Inflammatory macrophage treated with lipopolysaccharide for 1 hour (primary cell): Measurements from ENCODE around the gene OGFOD2.

ENCODE experiments used
- DNase-seq, 2 donors: peaks; one replicate each; pipeline ENCODE4 v3.0.0-alpha.2; 2020 to 2022

The OGFOD2 gene

DNA sequence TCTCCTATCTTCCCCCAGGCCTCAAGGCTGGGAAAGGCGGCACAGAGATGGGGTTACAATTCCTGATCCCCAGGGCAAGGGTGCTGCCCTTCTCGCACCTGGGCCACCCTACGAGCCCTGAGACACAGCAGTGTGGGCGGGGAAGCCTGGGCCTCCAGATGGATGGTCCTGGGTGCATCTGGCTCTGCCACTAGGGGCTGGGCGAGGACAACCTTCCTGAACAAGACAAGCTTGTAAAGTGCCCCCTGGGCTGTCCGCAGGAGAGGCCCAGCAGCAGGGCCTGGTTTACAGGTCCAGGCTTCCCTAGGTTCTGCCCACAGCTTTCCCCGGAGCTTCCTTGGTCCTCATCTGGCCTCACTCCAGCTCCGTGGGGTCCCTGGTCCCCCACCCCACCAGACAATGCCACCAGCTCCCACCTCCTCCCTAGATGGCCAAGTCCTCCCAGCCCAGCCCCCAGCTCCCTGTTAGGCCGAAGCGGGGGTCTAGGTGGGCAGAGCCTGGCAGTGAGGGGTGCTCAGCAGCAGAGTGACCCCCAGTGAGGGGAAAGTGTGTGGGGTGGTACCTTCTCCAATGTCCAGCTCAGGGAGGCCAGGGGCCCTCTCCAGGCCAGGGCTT lies 14.3 kb downstream of the OGFOD2 start:
- DNase-seq, result no peak

DNA sequence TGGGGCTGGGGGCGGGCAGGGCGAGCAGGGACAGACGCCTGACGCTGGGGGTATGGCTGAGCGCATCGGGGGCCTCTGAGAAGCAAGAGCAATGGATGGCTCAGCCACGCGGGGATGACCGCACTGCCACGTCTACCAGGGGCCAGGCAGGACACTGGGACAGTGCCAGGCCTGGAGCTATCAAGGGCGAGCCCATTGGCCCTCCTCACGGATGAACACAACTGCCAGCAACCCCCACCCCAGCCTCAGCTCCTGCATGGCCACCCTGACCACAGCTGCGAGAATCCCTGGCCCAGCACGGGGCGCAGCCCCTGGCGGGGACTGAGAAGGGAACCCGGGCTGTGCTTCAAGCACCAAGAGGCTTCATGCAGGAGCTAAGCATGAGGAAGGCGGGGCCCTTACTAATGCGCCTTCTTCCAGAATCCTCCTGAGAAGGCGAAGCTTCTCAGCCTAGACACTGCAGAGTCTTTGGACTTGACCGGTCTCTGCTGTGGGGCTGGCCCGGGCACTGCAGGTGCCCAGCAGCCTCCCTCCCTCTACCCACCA lies 14.9 kb downstream of the OGFOD2 start:
- no peak for DNase-seq

DNA sequence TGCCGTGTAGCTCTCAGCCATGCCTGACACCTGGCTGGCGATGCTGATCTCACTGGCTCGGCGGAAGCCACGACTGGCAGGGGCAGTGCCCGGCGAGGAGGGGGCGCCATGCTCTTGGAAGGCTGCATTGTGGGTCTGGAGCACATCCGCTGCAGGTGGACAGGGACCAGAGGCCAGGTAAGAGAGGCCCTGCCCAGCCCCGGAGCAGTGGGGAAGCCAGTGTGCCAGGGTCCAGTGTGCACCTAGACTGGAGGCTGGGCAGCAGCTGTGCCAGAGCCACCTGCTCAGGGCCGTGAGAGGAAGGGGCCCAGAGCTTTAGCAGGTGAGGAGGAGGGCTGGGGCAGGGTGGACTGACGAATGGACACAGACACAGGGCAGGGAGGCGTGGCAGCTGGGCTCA lies 15.5 kb downstream of the OGFOD2 start:
- DNase-seq, result no peak

DNA sequence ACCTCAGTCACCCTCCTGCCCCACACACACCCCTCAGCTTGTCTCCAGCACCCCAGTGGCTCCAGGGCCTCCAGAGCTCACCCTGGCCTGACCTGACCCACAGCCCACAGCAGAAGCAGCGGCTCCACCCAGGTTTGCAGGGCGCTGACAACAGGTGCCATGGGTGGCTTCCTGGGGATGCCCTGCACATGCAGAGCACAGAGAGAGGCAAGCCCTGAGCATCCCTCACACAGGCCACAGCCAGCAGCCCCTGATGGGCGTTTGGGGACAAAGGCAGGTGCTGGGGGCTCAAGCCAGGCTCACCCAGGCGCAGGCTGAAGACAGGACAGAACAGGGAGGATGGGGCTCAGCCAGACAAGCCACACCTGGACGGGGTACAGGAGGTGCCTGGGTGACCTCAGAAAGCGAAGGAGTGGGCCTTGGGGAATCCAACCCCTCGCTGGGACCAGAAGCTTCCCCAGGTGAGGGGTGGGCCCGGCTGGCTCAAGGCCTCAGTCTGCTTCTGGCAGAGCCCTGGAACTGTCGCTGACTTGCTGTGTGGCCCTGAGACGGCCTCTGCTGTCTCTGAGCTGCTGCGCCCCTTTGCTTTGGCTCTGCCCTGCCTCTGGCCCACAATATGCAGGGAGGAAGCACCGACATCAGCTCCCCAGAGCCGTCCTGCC lies 16.0 kb downstream of the OGFOD2 start:
- no peak for DNase-seq

DNA sequence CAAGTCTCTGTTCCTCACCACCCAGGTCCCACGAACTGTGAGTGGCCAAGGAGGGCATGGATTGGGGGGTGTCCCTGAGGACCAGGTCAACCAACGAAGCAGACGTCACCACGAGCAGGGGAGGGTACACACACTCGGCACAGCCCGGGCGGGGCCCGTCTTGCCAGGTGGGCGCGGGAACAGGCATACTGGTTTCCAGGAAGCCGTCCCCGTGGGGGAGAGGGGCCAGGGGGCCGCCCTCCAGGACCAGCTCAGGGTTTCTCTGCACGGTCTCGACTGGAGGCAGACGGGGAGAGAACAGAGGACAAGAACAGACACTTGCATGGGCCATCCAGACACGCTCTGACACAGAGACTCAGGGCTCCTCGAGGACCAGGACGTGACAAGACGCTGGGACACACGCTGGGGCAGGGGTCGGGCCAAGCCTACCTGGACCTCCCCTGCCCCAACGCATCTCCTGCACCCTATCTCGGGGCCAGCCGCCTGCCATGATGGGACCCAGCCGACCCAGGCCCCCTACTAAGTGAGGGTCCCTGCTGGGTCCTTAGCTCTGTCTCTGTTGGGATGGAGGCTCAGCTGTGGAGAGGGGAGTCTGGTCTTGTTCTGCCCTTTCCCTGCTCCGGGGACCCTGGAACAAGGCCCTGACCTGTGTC lies 16.7 kb downstream of the OGFOD2 start:
- no peak for DNase-seq

DNA sequence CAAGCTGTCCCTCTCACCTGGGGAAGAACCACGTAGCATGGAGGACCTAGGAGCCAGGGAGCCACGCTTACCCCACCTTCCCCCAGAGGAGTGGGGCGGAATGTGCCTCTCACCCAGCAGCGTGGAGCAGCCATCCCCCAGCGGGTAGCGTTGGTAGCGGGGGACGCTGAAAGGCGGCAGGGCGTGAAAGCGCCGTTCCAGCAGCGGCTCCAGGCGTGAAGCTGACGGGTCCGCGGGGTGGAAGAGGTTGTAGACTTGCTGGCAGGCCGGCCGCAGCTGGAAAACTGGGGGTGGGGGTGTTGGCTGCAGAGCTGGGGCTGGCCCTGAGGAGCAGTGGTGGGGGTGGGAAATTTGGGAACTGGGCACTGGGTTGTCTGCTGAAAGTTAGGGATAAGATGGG lies 17.3 kb downstream of the OGFOD2 start:
- no peak for DNase-seq

DNA sequence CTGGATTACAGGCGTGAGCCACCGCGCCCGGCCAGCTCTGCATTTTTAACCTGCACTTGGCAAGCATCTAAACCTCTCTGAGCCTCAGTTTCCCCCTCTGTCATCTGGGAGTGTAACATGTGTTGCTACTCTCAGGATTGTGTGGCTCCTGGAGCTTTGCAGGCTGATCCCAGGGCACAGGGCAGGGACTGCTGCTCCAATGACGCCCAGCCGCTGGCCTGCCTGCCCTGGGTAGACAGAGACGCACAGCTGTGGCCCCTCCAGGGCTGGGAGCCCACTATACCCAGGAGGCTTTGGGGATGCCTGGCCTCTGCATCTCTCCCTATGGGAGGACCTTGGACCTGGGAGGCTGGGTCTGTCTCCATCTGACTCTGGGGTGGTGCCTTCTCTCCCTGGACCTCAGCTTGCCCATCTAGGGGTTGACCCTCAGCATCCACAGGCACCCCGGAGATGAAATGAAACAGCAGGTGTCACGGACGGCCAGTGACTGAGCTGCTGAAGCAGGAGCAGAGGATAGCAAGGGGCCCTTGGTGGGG lies 19.2 kb downstream of the OGFOD2 start:
- no peak for DNase-seq

DNA sequence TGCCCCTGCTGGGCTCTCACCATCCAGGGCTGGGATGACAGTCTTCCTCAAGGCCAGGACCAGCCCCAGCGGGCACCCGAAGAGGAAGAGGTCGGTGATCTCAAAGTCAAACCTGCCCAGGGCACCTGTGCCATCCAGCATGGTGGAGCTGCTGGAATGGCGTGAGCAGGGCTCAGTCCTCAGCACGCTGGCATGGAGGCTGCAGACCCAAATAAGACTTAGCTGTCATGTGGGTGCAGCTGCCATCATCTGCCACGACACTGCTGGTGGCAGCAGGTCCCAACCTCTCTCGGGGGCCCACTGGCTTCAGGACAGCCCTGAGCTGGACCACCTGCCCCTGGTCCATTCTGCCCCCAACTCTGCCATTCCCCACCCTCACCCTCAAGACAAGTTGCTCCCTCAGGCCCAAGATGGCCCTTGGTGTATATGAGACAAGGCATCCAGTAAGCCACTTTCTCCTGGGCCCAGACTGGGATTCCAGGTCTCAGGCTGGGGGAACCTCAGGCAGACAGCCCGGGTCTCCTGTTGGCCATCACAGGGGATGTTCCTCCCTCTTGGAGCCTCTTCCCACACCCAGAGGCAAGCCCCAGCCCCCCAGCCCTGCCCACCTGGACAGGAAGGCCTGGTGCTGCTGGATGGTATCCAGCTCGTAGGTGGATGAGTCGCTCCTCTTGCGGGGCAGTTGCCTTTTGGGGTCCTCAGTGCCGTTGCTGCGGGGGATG lies 19.9 kb downstream of the OGFOD2 start:
- DNase-seq, result no peak

DNA sequence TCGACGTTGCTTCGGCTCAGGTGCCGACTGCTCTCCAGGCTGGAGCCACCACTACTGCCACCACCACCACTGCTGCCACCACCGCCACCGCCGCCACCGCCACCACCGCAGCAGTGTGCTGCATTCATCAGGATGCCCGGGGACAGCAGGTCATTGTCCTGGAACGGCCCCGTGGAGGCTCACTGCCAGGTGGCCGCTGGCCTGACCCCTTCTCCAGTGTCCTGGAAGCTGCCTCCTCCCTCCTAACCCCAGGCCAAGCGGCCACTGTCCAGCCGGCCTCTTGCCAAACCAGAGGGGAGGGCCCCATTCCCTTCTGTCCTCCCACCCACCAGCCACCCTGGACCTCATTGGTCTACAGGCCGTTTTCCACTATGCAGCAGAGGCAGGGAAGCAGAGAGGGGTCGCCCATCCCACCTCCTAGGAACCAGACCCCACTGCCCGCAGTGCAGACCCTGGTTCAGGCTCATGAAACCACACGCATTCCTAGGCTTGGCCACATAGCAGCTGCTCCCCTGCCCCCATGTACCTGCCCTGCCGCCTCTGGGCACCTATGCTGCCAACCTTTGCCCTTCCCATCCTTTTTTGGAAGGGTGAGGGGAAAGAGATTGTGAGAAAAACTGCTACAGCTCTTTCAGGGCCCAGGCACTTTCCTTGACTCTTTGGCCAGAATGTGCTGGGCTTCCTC lies 20.6 kb downstream of the OGFOD2 start:
- DNase-seq, result no peak

DNA sequence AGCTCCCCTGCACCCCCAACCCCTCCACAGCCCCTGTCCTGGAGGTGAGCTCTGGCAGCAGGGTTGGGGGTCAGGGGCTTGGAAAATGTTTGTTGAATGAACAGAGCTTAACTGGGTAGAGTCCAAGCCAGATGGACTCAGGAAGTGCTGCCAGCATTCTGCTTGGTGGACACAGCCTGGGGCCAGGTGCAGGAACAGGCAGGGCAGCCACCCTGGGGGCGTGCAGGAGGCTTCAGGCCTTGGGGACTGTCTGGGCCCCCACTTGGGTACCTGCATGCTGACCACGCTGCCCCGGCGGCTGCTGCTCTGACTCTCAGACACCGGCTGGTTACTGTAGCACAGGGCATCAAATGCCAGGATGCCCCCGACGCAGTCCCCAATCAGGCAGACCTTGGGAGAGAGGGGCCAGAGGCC lies 21.2 kb downstream of the OGFOD2 start:
- DNase-seq, result no peak

DNA sequence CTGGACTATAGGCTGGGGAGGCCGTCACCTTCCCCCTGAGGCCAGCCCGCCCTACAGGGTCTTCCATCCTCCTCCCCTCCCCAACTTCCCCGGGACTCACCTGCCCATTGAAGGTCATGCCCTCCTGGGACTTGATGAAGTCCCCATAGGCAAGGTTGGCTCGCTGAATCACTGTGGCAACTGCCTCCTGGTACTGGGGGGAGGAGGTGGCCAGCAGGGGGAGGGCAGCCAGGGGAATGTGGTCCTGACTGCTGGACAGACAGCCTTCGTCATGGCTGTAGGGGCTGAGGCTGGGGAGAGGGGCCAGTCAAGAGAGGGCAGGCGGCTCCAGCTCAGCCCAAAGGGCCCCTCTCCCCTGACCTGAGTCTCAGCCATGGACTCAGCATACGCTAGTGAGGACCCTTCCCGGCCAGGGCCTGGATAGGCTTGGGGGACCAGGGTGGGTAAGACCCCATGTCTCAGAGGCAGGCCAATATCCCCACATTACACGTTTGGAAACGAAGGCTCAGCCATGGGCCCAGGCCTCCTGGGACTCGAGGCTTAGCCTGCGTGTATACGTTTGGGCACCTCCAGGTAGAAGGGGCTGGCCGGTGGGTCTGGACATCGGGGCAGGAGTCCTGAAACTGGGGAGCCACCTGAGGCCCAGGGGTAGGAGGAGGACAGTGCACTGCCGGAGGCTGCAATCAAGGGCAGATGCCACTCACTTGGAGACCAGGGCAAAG lies 21.7 kb downstream of the OGFOD2 start:
- DNase-seq, result no peak

DNA sequence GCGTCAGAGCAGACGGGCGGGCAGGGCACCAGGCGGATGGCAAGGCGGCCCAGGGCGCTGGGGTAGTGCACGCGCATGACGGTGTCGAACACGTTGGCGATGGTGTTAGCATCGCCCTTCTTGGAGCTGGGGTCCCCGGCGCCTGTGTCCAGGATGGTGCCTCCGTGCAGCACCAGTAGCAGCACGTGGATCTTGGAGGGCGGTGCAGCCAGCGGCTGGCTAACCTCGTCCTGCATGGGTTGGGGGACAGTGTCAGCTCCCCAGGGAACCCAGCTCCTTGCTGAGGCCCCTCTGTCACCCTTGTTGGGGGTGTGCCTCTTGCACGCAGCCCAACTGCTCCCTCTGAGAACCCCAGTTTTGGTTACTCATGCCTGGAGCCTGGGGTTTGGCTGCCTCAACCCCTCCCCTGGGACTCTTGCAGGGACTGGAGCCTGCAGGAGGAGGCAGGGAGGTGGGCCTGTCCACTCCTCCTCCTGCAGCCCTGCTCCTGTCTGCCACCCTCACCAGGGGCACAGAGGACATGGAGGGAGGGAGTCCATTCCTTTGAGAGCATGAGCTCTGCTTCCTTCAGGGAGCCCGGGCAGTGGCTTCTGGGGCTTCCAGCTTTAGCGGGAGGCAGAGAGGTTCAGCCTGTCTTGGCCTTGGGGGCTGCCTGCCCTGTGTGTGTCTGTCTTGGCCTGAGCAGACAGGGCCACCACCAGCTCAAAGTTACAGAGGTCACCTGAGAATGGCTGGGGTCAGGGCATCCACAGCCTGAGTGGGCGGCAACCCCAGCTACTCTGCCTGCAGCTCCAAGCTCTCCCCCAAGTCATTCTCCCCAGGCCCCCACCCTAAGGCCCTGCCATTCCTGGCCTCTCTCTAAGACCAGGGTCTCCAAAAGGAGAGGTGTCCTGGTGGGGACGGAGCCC lies 22.6 kb downstream of the OGFOD2 start:
- DNase-seq, result no peak

DNA sequence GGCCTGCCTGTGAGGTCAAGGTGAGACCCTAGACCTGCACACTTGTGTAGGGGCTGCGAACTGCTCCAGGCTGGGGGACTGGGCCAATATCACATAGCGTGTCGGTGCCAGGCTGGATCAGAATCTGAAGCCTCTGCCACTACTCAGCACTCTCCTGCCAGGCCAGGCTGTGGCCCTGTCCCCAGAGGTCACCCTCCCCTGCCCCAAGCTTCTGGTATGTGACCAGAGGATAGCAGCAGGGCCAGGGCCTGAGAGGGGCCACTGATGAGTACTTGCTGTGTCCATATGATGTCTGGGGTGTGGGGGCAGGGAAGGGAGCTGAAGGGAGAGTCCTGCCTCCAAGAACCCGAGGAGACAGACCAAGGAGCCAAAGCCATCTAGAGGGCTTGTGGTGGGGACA lies 23.3 kb downstream of the OGFOD2 start:
- no peak for DNase-seq

DNA sequence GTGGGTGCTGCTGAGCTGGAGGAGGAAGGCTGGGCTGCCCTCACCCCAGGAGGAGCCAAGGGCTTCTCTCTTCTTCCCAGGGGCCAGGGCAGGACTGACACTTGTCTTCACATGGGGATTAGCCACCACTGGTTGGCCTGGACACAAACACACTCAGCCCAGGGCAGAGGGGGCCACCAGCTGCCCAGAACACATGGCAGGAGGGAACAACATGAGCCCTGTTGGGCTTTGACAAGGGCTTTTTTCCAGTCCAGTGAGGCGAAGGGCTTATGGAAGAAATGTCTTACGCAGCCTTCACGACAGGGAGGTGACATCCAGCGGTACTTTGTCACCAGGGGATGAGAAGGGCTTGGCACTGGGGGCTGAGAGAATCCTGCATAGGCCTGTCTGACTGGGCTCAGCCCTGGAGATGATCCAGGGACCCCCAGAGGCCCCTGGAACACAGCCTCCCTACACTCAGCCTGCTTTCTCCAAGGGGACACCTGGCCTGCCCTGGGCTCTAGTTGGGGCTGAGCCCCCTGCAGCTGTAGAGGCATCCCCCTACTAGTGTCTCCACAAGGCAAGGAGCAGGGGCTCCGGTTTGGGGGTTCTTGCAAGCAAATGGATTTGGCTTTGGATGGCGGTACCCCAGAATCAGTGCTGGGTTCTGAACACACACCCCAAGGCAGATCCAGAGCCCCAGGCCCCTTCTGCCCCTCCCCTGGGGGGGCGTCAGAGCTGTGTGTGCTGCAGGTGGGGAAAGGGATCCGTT lies 24.3 kb downstream of the OGFOD2 start:
- DNase-seq, result no peak

DNA sequence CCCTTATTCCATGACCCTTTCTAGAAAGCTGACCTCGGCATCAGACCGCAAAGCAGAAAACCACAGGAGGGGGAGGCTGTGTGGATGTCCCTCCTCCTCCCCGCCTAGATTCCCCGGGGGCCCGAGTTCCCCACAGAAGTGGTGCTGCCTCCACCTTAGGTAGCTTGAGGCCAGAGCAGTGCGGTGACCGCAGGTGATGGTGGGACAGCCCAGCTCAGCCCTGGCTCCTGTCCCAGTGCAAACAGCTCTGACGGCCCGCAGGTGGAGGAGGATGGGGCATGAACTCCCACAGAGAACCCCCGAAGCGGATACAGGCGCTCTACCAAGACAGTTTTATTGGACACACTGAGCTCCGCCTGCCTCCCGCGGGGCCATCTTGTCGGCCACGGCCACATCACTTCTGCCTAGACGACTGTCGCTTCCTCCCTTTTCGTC lies 25.0 kb downstream of the OGFOD2 start:
- no peak for DNase-seq

DNA sequence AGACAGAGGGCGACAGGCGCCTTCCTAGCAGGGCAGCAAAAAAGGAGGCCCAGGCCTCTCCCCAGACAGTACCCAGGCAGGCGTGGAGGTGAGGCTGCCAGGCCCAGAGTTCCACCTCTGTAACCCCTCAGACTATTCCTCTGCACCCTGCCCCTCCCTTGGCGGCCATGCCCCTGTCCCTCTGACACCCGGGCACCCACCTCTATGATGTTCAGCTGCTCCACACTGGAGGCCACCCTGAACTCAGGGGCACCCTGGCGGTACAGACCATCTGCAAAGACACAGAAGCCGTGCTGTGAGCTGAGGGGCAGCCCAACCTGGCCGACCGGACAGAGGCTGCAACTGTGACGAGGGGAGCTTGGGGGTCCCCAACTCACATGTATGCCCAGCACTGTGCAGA lies 25.5 kb downstream of the OGFOD2 start:
- no peak for DNase-seq

DNA sequence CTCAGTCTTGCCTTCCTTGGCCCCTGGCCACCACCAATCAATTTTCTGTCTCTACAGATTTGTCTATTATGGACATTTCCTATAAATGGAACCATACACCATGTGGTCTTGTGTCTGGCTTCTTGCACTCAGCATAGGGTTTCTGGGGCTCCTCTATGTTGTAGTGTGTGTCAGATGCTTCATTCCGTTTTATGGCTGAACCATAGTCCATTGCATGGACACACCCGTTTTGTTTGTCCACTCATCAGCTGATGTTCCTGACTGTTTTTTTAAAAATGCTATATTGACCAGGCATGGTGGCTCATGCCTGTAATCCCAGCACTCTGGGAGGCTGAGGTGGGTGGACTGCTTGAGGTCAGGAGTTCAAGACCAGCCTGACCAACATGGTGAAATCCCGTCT lies 26.4 kb downstream of the OGFOD2 start:
- no peak for DNase-seq

DNA sequence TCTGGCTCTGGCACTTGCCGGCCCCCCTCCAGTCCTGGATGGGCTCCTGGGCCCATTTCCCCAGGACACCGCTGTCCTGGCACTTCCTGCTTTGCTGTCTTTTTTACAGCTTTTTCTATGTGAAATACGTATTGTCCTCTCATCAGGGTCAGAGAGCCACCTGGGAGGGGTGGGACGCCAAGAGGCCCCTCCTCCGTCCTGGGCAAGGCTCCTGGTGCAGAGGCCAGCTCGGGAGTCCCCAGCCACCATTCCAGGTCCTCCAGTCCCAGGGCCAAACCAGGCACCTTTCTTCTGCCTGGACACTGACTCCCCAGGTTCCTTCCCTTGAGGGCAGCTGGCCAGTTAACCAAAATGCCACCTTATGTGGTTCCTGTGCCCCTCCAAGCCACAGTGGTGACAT lies 28.2 kb downstream of the OGFOD2 start:
- DNase-seq, result no peak

DNA sequence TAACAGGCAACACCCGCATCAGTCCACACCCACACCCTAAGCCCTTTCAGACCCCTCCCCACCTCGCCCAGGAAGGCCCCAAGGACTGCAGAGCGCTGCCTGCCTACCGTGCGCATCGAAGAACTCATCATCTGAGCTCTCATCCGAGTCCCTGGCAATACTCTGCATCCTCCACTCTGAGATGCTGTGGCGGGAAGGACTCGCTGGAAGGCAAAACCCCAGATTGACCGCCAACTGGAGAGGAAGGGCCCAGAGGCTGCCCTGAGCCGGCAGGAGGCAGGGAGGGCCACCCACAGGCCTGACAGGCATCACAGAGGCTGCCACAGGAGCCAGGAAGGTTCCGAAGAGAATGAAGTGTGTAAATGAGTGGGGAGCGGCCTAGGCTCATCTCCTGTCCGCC lies 29.2 kb downstream of the OGFOD2 start:
- DNase-seq, result no peak

DNA sequence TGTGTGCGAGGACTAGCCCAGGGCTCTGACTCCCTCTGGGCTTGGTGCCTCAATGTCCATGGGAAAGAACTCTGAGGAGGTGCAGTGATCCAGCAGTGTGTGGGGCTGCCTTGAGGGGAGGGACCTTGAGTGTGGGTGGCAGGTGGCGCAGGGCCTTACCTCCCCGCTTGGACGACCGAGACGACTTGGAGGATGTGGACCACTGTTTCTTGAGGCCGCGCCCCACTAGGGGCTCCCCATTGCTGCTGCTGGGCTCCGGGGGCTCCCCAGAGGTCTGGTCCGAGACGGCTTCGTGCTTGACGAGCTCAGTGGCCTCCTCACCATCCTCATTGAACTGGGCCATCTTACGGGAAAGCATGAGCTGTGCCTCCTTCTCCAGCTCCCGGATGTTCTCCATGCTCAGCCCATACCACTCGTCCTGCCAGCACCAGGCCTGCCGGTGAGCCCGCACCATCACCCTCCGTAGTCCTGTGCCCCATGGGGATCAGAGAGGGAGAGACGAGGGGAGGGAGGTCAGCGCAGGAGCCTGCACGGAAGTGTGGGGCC lies 30.1 kb downstream of the OGFOD2 start:
- DNase-seq, result no peak
